GM21423 (cell line): ENCODE results near the gene WDHD1.
"Not testable (repeated sequence)": the region's sequence is repeated elsewhere in the genome, so short reads cannot be mapped to it uniquely, and the experiment has no call there.

Experiments used
- ATAC-seq: cut with Tn5 transposase; IDR thresholded peaks from one replicate; pipeline ENCODE4 v1.9.1; 2021; ENCODE audit warnings: mild to moderate bottlenecking, moderate library complexity; ENCODE audit not compliant: unreplicated experiment

WDHD1 gene

GRCh38 chr14:54967496-54967895 is 59.4 kb downstream of the WDHD1 start:
- ATAC-seq = no peak

GRCh38 chr14:54955143-54955542 is 71.8 kb downstream of the WDHD1 start:
- ATAC-seq = no peak

- not testable (repeated sequence) for ATAC-seq
Measured at GRCh38 chr14:54953609-54954008, 73.3 kb downstream of the WDHD1 start.

- ATAC-seq = not testable (repeated sequence)
Measured at GRCh38 chr14:54952803-54953202, 74.1 kb downstream of the WDHD1 start.

GRCh38 chr14:54947230-54947629 is 79.7 kb downstream of the WDHD1 start:
- ATAC-seq = no peak

- no peak for ATAC-seq
Measured at GRCh38 chr14:54946500-54946899, 80.4 kb downstream of the WDHD1 start.

- no peak for ATAC-seq
Measured at GRCh38 chr14:54944737-54945391, 82.0 kb downstream of the WDHD1 start.

GRCh38 chr14:54942913-54943312 is 84.0 kb downstream of the WDHD1 start:
- no peak for ATAC-seq

GRCh38 chr14:54936816-54937215 is 90.1 kb downstream of the WDHD1 start:
- no peak for ATAC-seq

GRCh38 chr14:54935958-54936357 is 90.9 kb downstream of the WDHD1 start:
- no peak for ATAC-seq

GRCh38 chr14:54935100-54935499 is 91.8 kb downstream of the WDHD1 start:
- ATAC-seq = no peak

GRCh38 chr14:54933006-54933405 is 93.9 kb downstream of the WDHD1 start:
- no peak for ATAC-seq

- ATAC-seq = no peak
Measured at GRCh38 chr14:54931598-54932340, 95.1 kb downstream of the WDHD1 start.

GRCh38 chr14:54931101-54931500 is 95.8 kb downstream of the WDHD1 start:
- ATAC-seq = no peak

GRCh38 chr14:54929556-54929955 is 97.3 kb downstream of the WDHD1 start:
- no peak for ATAC-seq

GRCh38 chr14:54928216-54928615 is 98.7 kb downstream of the WDHD1 start:
- ATAC-seq = no peak

- ATAC-seq = no peak
Measured at GRCh38 chr14:54927551-54927950, 99.3 kb downstream of the WDHD1 start.

- not testable (repeated sequence) for ATAC-seq
Measured at GRCh38 chr14:54926570-54926969, 100.3 kb downstream of the WDHD1 start.

GRCh38 chr14:54922598-54922997 is 104.3 kb downstream of the WDHD1 start:
- no peak for ATAC-seq

GRCh38 chr14:54920052-54920451 is 106.8 kb downstream of the WDHD1 start:
- ATAC-seq = no peak

GRCh38 chr14:54919330-54919729 is 107.6 kb downstream of the WDHD1 start:
- no peak for ATAC-seq

GRCh38 chr14:54918427-54918826 is 108.5 kb downstream of the WDHD1 start:
- no peak for ATAC-seq
